ENCODE results near the gene TSPEAR.
A peak's percentile ranks its signal among the peaks of the same experiment; 100 is the strongest.

Gene TSPEAR

GRCh38 chr21:44729336-44730027 is 18.1 kb upstream of the TSPEAR start:
- H3K4me1 ChIP-seq (ENCODE audit: control insufficient read depth, insufficient read depth, low read length) = no peaks in the 10 kb centered on the region
- no peaks in the 10 kb centered on the region for H3K9me3 ChIP-seq (ENCODE audit: control insufficient read depth, insufficient read depth, low read length)
- H3K4me3 ChIP-seq (ENCODE audit: low read depth, low read length) = no peak overlapping the region
- H3K27ac ChIP-seq (ENCODE audit: low read depth, low read length) = no peak overlapping the region
- no peaks in the 10 kb centered on the region for H3K36me3 ChIP-seq (ENCODE audit: control insufficient read depth, insufficient read depth, low read length)
- no peak overlapping the region for H3K9ac ChIP-seq (ENCODE audit: low read depth, low read length)
- H3K27me3 ChIP-seq (ENCODE audit: control insufficient read depth, insufficient read depth, low read length) = no peaks in the 10 kb centered on the region

GRCh38 chr21:44728716-44729115 is 17.3 kb upstream of the TSPEAR start:
- H3K9ac ChIP-seq (ENCODE audit: low read depth, low read length) = no peak overlapping the region
- no peak overlapping the region for H3K27ac ChIP-seq (ENCODE audit: low read depth, low read length)
- H3K9me3 ChIP-seq (ENCODE audit: control insufficient read depth, insufficient read depth, low read length) = no peaks in the 10 kb centered on the region
- peaks cover 5% of the 10 kb centered on the region for H3K27me3 ChIP-seq (ENCODE audit: control insufficient read depth, insufficient read depth, low read length)
- no peaks in the 10 kb centered on the region for H3K36me3 ChIP-seq (ENCODE audit: control insufficient read depth, insufficient read depth, low read length)
- H3K4me1 ChIP-seq (ENCODE audit: control insufficient read depth, insufficient read depth, low read length) = 0 out of 2 replicates have a peak, but pooled peaks cover 3% of the 10 kb centered on the region
- no peak overlapping the region for H3K4me3 ChIP-seq (ENCODE audit: low read depth, low read length)

- H3K4me1 ChIP-seq (ENCODE audit: control insufficient read depth, insufficient read depth, low read length) = peaks cover 12% of the 10 kb centered on the region
- no peaks in the 10 kb centered on the region for H3K9me3 ChIP-seq (ENCODE audit: control insufficient read depth, insufficient read depth, low read length)
- H3K4me3 ChIP-seq (ENCODE audit: low read depth, low read length) = no peak overlapping the region
- no peak overlapping the region for H3K27ac ChIP-seq (ENCODE audit: low read depth, low read length)
- H3K9ac ChIP-seq (ENCODE audit: low read depth, low read length) = no peak overlapping the region
- peaks cover 14% of the 10 kb centered on the region for H3K27me3 ChIP-seq (ENCODE audit: control insufficient read depth, insufficient read depth, low read length)
- no peaks in the 10 kb centered on the region for H3K36me3 ChIP-seq (ENCODE audit: control insufficient read depth, insufficient read depth, low read length)
These were observed 16.4 kb upstream of the TSPEAR start for GRCh38 chr21:44727757-44728156.

GRCh38 chr21:44727321-44727720 is 15.9 kb upstream of the TSPEAR start:
- Histone ChIP-seq H3K9ac (ENCODE audit: low read depth, low read length) (no peak overlapping the region), H3K4me1 (ENCODE audit: control insufficient read depth, insufficient read depth, low read length) (peaks cover 16% of the 10 kb centered on the region), H3K27me3 (ENCODE audit: control insufficient read depth, insufficient read depth, low read length) (peaks cover 17% of the 10 kb centered on the region), H3K27ac (ENCODE audit: low read depth, low read length) (no peak overlapping the region), H3K9me3 (ENCODE audit: control insufficient read depth, insufficient read depth, low read length) (no peaks in the 10 kb centered on the region), H3K36me3 (ENCODE audit: control insufficient read depth, insufficient read depth, low read length) (no peaks in the 10 kb centered on the region), H3K4me3 (ENCODE audit: low read depth, low read length) (no peak overlapping the region)

DNA sequence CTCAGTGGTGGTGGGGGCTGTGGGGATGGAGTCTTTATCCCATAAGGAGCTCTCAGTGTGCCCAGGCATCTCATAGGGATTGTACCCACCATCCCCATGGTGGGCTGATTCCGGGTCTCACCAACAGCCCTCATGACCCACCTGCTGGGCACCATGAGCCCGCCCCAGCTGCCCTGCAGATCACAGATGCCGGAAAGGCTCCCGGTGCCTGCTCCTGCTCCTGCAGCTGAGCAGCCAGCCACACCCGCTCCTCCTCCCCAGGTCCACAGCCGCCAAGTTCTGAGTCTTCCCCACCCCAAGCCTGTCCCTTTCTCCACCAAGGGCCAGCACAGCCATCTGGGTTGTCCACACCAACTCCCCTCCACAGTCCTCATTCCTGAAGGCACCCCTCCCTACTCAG is 15.5 kb upstream of the TSPEAR start:
- no peak overlapping the region for H3K27ac ChIP-seq (ENCODE audit: low read depth, low read length)
- peaks cover 17% of the 10 kb centered on the region for H3K27me3 ChIP-seq (ENCODE audit: control insufficient read depth, insufficient read depth, low read length)
- no peaks in the 10 kb centered on the region for H3K36me3 ChIP-seq (ENCODE audit: control insufficient read depth, insufficient read depth, low read length)

GRCh38 chr21:44724926-44725325 is 13.6 kb upstream of the TSPEAR start:
- H3K36me3 ChIP-seq (ENCODE audit: control insufficient read depth, insufficient read depth, low read length) = no peaks in the 10 kb centered on the region
- H3K27ac ChIP-seq (ENCODE audit: low read depth, low read length) = no peak overlapping the region
- H3K4me3 ChIP-seq (ENCODE audit: low read depth, low read length) = no peak overlapping the region
- H3K9ac ChIP-seq (ENCODE audit: low read depth, low read length) = no peak overlapping the region
- H3K9me3 ChIP-seq (ENCODE audit: control insufficient read depth, insufficient read depth, low read length) = no peaks in the 10 kb centered on the region
- peaks cover 16% of the 10 kb centered on the region for H3K4me1 ChIP-seq (ENCODE audit: control insufficient read depth, insufficient read depth, low read length)
- peaks cover 17% of the 10 kb centered on the region for H3K27me3 ChIP-seq (ENCODE audit: control insufficient read depth, insufficient read depth, low read length)

More for the DNA sequence above, 15.5 kb upstream of the TSPEAR start:
- H3K4me3 ChIP-seq (ENCODE audit: low read depth, low read length) = no peak overlapping the region
- no peak overlapping the region for H3K9ac ChIP-seq (ENCODE audit: low read depth, low read length)
- H3K9me3 ChIP-seq (ENCODE audit: control insufficient read depth, insufficient read depth, low read length) = no peaks in the 10 kb centered on the region
- H3K4me1 ChIP-seq (ENCODE audit: control insufficient read depth, insufficient read depth, low read length) = peaks cover 16% of the 10 kb centered on the region

DNA sequence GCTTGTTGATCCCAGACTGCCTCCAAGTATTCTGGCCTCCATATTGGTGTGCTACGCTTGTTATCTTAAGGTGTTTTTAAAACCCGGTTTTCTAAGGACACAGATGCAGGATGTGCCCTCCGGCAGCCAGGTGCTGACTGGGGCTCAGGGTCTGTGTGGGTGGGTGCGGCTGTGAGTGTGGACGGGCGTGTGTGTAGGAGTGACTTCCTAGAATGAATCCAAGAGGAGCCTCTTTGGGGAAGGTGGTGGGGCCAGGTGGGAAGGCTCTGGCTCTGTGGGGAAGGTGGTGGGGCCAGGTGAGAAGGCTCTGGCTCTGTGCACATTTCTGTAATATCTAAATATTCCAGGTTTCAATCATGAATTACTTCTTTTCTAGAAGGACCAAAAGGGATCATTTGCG is 12.8 kb upstream of the TSPEAR start:
- Histone ChIP-seq H3K4me1 (ENCODE audit: control insufficient read depth, insufficient read depth, low read length) (peaks cover 16% of the 10 kb centered on the region), H3K4me3 (ENCODE audit: low read depth, low read length) (no peak overlapping the region), H3K27me3 (ENCODE audit: control insufficient read depth, insufficient read depth, low read length) (peaks cover 17% of the 10 kb centered on the region), H3K27ac (ENCODE audit: low read depth, low read length) (no peak overlapping the region), H3K36me3 (ENCODE audit: control insufficient read depth, insufficient read depth, low read length) (no peaks in the 10 kb centered on the region), H3K9me3 (ENCODE audit: control insufficient read depth, insufficient read depth, low read length) (no peaks in the 10 kb centered on the region), H3K9ac (ENCODE audit: low read depth, low read length) (no peak overlapping the region)

DNA sequence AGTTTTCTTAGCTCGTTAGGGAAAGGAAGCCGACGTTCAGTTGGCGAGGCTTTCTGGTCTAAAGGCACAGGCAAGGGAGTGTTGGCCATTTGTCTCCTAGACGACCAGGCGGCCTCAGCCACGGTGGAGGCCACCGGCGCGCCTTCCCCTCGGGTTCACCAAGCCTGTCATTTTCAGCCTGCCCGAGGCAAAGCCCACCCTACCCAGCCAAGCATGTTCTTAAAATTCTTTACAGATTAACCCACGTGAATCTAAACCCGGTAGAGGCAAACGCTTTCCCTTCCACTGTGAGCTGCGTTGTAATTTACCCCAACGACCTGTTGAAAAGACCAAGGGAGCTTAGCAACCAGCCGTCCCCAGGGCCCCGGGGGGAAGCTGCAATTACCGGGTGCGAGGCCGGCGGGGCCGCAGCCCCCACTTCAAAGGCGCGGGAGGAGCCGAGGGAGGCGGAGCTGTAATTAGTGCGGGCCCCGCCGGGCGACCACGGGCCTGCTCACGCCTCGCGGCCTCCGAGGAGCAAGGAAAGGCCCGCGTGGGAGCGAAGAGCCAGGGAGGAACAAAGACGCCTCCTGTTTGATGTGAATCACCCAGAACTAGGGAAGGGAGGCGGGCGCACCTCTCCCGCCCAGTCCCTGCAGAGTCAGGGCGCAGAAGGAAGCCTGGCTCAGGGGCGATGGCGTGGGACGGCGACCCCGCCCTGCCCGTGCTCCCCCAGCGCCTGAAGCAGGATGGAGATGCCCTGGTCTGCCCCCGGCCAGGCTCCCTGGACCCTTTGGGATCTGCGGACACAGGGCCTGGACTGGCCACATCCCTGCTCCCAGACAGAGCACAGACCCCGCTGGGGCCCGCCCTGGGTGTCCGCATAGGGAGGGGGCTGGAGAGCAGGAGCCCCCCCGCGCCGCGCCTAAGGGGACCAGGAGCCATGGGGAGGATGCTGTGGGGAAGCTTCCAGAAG is 12.1 kb upstream of the TSPEAR start:
- H3K4me1 ChIP-seq (ENCODE audit: control insufficient read depth, insufficient read depth, low read length) = peaks cover 21% of the 10 kb centered on the region
- no peaks in the 10 kb centered on the region for H3K9me3 ChIP-seq (ENCODE audit: control insufficient read depth, insufficient read depth, low read length)
- H3K27me3 ChIP-seq (ENCODE audit: control insufficient read depth, insufficient read depth, low read length) = peaks cover 17% of the 10 kb centered on the region
- peak overlapping the region; percentile 29; the same call in 1 of the 2 replicates for H3K4me3 ChIP-seq (ENCODE audit: low read depth, low read length)
- H3K27ac ChIP-seq (ENCODE audit: low read depth, low read length) = peak overlapping the region; percentile 20
- no peaks in the 10 kb centered on the region for H3K36me3 ChIP-seq (ENCODE audit: control insufficient read depth, insufficient read depth, low read length)
- H3K9ac ChIP-seq (ENCODE audit: low read depth, low read length) = 0 out of 2 replicates have a peak overlapping the region, but pooled peaks have one; percentile 14

DNA sequence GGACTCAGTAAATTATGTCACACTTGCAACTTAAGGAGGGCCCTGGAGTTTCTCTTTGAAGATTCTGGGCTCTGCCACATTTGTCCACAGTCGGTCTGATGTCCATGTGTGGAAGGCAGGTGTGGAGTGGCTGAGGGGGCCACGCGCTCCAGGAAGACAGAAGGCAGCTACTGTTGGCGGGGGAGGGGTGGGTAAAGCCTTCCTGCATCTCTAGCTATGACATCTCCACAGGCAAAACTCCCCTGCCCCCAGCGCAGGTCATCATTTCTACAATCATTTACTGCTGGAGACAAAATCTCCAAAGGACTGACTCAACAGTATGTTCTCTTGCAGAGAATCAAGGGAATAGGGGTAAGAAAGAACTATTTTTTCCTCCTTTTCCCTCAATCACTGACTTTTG is 11.4 kb upstream of the TSPEAR start:
- no peak overlapping the region for H3K9ac ChIP-seq (ENCODE audit: low read depth, low read length)
- H3K4me3 ChIP-seq (ENCODE audit: low read depth, low read length) = no peak overlapping the region
- H3K27ac ChIP-seq (ENCODE audit: low read depth, low read length) = peak overlapping the region; percentile 20

DNA sequence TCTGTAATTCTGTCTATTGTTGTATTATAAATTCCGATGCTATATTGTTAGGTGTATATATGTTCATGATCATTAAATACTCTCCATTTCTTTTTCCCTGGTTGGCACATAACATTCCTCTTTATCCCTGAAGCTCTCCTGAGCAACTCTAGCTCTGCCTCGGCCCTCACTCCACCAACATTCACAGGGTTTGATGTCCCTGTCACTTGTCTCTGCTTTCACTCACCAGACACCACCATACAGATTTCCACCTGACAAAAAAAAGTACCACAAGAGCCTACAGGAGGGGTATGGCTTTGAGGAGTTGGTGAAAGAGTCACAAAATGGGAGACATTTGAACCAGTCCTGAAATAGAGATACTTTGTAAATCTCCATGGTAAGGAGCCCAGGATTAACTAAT is 8.8 kb upstream of the TSPEAR start:
- Histone ChIP-seq H3K4me1 (ENCODE audit: control insufficient read depth, insufficient read depth, low read length) (peaks cover 30% of the 10 kb centered on the region), H3K9me3 (ENCODE audit: control insufficient read depth, insufficient read depth, low read length) (no peaks in the 10 kb centered on the region), H3K27me3 (ENCODE audit: control insufficient read depth, insufficient read depth, low read length) (peaks cover 20% of the 10 kb centered on the region), H3K27ac (ENCODE audit: low read depth, low read length) (no peak overlapping the region), H3K4me3 (ENCODE audit: low read depth, low read length) (no peak overlapping the region), H3K36me3 (ENCODE audit: control insufficient read depth, insufficient read depth, low read length) (no peaks in the 10 kb centered on the region), H3K9ac (ENCODE audit: low read depth, low read length) (no peak overlapping the region)

More for the DNA sequence above, 11.4 kb upstream of the TSPEAR start:
- no peaks in the 10 kb centered on the region for H3K9me3 ChIP-seq (ENCODE audit: control insufficient read depth, insufficient read depth, low read length)
- peaks cover 17% of the 10 kb centered on the region for H3K27me3 ChIP-seq (ENCODE audit: control insufficient read depth, insufficient read depth, low read length)
- no peaks in the 10 kb centered on the region for H3K36me3 ChIP-seq (ENCODE audit: control insufficient read depth, insufficient read depth, low read length)
- H3K4me1 ChIP-seq (ENCODE audit: control insufficient read depth, insufficient read depth, low read length) = peaks cover 28% of the 10 kb centered on the region

- Histone ChIP-seq H3K36me3 (ENCODE audit: control insufficient read depth, insufficient read depth, low read length) (no peaks in the 10 kb centered on the region), H3K4me1 (ENCODE audit: control insufficient read depth, insufficient read depth, low read length) (peaks cover 35% of the 10 kb centered on the region), H3K27me3 (ENCODE audit: control insufficient read depth, insufficient read depth, low read length) (peaks cover 26% of the 10 kb centered on the region), H3K9ac (ENCODE audit: low read depth, low read length) (no peak overlapping the region), H3K4me3 (ENCODE audit: low read depth, low read length) (no peak overlapping the region), H3K9me3 (ENCODE audit: control insufficient read depth, insufficient read depth, low read length) (no peaks in the 10 kb centered on the region), H3K27ac (ENCODE audit: low read depth, low read length) (no peak overlapping the region)
These were observed 7.2 kb upstream of the TSPEAR start for GRCh38 chr21:44718571-44718970.

Measured in HUES48 (cell line).